ENCODE measurements around the gene SLC27A1. TPM values are rescaled to one million over a fixed set of nuclear protein-coding genes. Genes with fewer than 3 reads are reported as not detected.
A peak's percentile ranks its signal among the peaks of the same experiment; 100 is the strongest.

The SLC27A1 gene
- total and polyA plus RNA-seq, 11 donors: 22.1 to 70.3 (median 47.6) TPM

- Histone ChIP-seq H3K4me3 (no peak within 1 kb of the TSS), H3K36me3 (no peaks in the 10 kb centered on the region), H3K27me3 (peaks cover 10 to 55% (median 23%) of the 10 kb centered on the region in 9 donors), H3K4me1 (peaks cover 0 to 4% (median 0%) of the 10 kb centered on the region in 12 donors), H3K9me3 (no peaks in the 10 kb centered on the region), H3K27ac (no peak within 1 kb of the TSS)
- TF ChIP-seq POLR2A (IDR thresholded peaks at IDR 0.05) (no peak), CTCF (IDR thresholded peaks at IDR 0.05) (no peak)
- intact Hi-C loops (cut with DNase I): loop anchor here in 4 of 10 donors (5.0 to 10.0 kb wide), 4 partner anchors 38 to 116 kb away; partner anchors contain the start of genes CCDC194 (in 2 of the 4) and MVB12A (in 1 of the 4)
- ATAC-seq (no peak), DNase-seq (peak in 1 of 5 donors; percentile 33)
- 80 to 90% (median 85%) methylated on average over 19 to 26 of the region's 26 CpGs for WGBS, 4 donors
Measured at GRCh38 chr19:17460372-17461230, 9.7 kb upstream of the SLC27A1 start, which contains the start of gene NXNL1. NXNL1 (minus strand) TSS chr19:17460926; CDS start chr19:17460869, 57 bp downstream.

- Histone ChIP-seq H3K4me1 (peaks cover 0 to 29% (median 11%) of the 10 kb centered on the region in 12 donors), H3K36me3 (no peaks in the 10 kb centered on the region), H3K27me3 (peaks cover 0 to 2% (median 0%) of the 10 kb centered on the region in 9 donors), H3K9me3 (no peaks in the 10 kb centered on the region), H3K4me3 (no peak overlapping the region), H3K27ac (peak overlapping the region in 9 of 12 donors; percentile 6 to 98 (median 91))
- intact Hi-C loops (cut with DNase I): loop anchor here in 9 of 10 donors (1.0 to 10.0 kb wide), 9 partner anchors 14 to 122 kb away; partner anchors contain the start of genes CCDC194 (in 6 of the 9) and PGLS (in 2 of the 9)
- no peak for TF ChIP-seq CTCF (IDR thresholded peaks at IDR 0.05)
- no peak for TF ChIP-seq POLR2A (IDR thresholded peaks at IDR 0.05)
- 35 to 41% (median 37%) methylated on average over 6 of the region's 6 CpGs for WGBS, 4 donors
- peak in 1 of 5 donors; percentile 32 for DNase-seq
- ATAC-seq: no peak
Measured at GRCh38 chr19:17466487-17466850, 3.9 kb upstream of the SLC27A1 start.

- intact Hi-C loops (cut with DNase I): loop anchor here in 9 of 10 donors (2.0 to 10.0 kb wide), 8 partner anchors 15 to 123 kb away; partner anchors contain the start of genes CCDC194 (in 6 of the 9) and PGLS (in 2 of the 9)
- Histone ChIP-seq H3K4me3 (peak overlapping the region in 9 of 12 donors; percentile 75 to 97 (median 87)), H3K9me3 (no peaks in the 10 kb centered on the region), H3K36me3 (no peaks in the 10 kb centered on the region), H3K4me1 (peaks cover 0 to 39% (median 13%) of the 10 kb centered on the region in 12 donors), H3K27ac (peak overlapping the region; percentile 78 to 98 (median 95)), H3K27me3 (no peaks in the 10 kb centered on the region)
- ATAC-seq (no peak), DNase-seq (peak in 1 of 5 donors; percentile 30)
- WGBS, 4 donors: 57 to 67% (median 61%) methylated on average over 12 of the region's 12 CpGs
- no peak for TF ChIP-seq CTCF (IDR thresholded peaks at IDR 0.05)
- no peak for TF ChIP-seq POLR2A (IDR thresholded peaks at IDR 0.05)
Measured at GRCh38 chr19:17467471-17468301, 2.6 kb upstream of the SLC27A1 start.
